GM23338 (cell line): Measurements from ENCODE around the gene NXPH4. TPM values are rescaled to one million over a fixed set of nuclear protein-coding genes. Genes with fewer than 3 reads are reported as not detected.
A peak's percentile ranks its signal among the peaks of the same experiment; 100 is the strongest.

Experiments used
- ATAC-seq: fragments of 200-7000 bp; cut with Tn5 transposase; 3 replicates; pipeline ENCODE4 v1.9.1; 2020
- DNase-seq: peaks from one replicate; pipeline ENCODE4 v3.0.0-alpha.2; 2015; ENCODE audit warnings: low spot score
- H2AFZ ChIP-seq: fragments of 200-600 bp; sonication (generic); 2 replicates; pipeline ENCODE4 v1.8.0; 2016; ENCODE audit warnings: antibody characterized with exemption, mild to moderate bottlenecking, moderate library complexity
- H3F3A ChIP-seq: fragments of 200-600 bp; sonication (generic); replicated peaks from 2 replicates; pipeline ENCODE4 v1.8.0; 2017; ENCODE audit warnings: antibody characterized with exemption, mixed run types, low read depth
- H3K27ac ChIP-seq: fragments of 200-600 bp; sonication (generic); 2 replicates; pipeline ENCODE4 v1.6.1; 2016; ENCODE audit warnings: low read depth
- H3K27me3 ChIP-seq: fragments of 200-600 bp; sonication (generic); 2 replicates; pipeline ENCODE4 v1.8.0; 2016; ENCODE audit warnings: mild to moderate bottlenecking, mixed run types, moderate library complexity; ENCODE audit not compliant: insufficient read depth
- H3K36me3 ChIP-seq: fragments of 200-600 bp; sonication (generic); 2 replicates; pipeline ENCODE4 v1.8.0; 2016; ENCODE audit warnings: mild to moderate bottlenecking; ENCODE audit not compliant: insufficient read depth
- H3K4me1 ChIP-seq: fragments of 200-600 bp; sonication (generic); 2 replicates; pipeline ENCODE4 v1.8.0; 2016; ENCODE audit warnings: mild to moderate bottlenecking, moderate library complexity; ENCODE audit not compliant: insufficient read depth
- H3K4me2 ChIP-seq: fragments of 200-600 bp; sonication (generic); 2 replicates; pipeline ENCODE4 v1.7.1; 2017; ENCODE audit warnings: mixed run types
- H3K4me3 ChIP-seq: fragments of 200-600 bp; sonication (generic); 2 replicates; pipeline ENCODE4 v1.6.1; 2016; ENCODE audit warnings: mixed run types
- H3K79me2 ChIP-seq: fragments of 200-600 bp; sonication (generic); replicated peaks from 2 replicates; pipeline ENCODE4 v1.8.0; 2017; ENCODE audit warnings: mild to moderate bottlenecking; ENCODE audit not compliant: insufficient read depth
- H3K9me2 ChIP-seq: fragments of 200-600 bp; sonication (generic); 2 replicates; pipeline ENCODE4 v1.8.0; 2017; ENCODE audit not compliant: insufficient read depth
- H4K20me1 ChIP-seq: fragments of 200-600 bp; sonication (generic); replicated peaks from 2 replicates; pipeline ENCODE4 v1.8.0; 2017; ENCODE audit warnings: mild to moderate bottlenecking; ENCODE audit not compliant: insufficient read depth
- H3K27ac Mint-ChIP-seq: 2 replicates; pipeline ENCODE4 v1.8.0; 2020; ENCODE audit warnings: inconsistent platforms, mild to moderate bottlenecking, moderate library complexity, mixed read lengths
- H3K27me3 Mint-ChIP-seq: 3 replicates; pipeline ENCODE4 v1.8.0; 2022; ENCODE audit warnings: low read depth, mild to moderate bottlenecking, moderate library complexity, mixed read lengths, inconsistent platforms; ENCODE audit not compliant: insufficient read depth, poor library complexity
- H3K36me3 Mint-ChIP-seq: 3 replicates; pipeline ENCODE4 v1.8.0; 2021; ENCODE audit warnings: low read depth, mild to moderate bottlenecking, inconsistent platforms, moderate library complexity, mixed read lengths
- H3K4me1 Mint-ChIP-seq: 3 replicates; pipeline ENCODE4 v1.8.0; 2020; ENCODE audit warnings: mild to moderate bottlenecking, inconsistent platforms, mixed read lengths
- H3K4me3 Mint-ChIP-seq: 3 replicates; pipeline ENCODE4 v1.8.0; 2021; ENCODE audit warnings: moderate library complexity, mild to moderate bottlenecking, inconsistent platforms, mixed read lengths
- H3K9me3 Mint-ChIP-seq: 3 replicates; pipeline ENCODE4 v1.8.0; 2020; ENCODE audit warnings: moderate library complexity, mild to moderate bottlenecking, inconsistent platforms, mixed read lengths
- CREB1 ChIP-seq: fragments of 250-450 bp; sonication (Bioruptor Pico); IDR thresholded peaks from 2 replicates; pipeline ENCODE4 v1.5.0; 2020; ENCODE audit warnings: low read depth, mild to moderate bottlenecking, moderate library complexity
- CTCF ChIP-seq, 2 experiments: fragments of 200-600 bp in 1 of 2; sonication (generic) in 1 of 2; conservative IDR thresholded peaks; 2 replicates each; pipeline versions ENCODE4 v1.5.1 to v1.6.1; 2016 to 2017; ENCODE audit warnings: antibody characterized with exemption in 2 of 2, low read depth in 2 of 2, mild to moderate bottlenecking in 2 of 2, moderate library complexity in 1 of 2
- ETS1 ChIP-seq: IDR thresholded peaks from 2 replicates; pipeline ENCODE4 v1.6.1; 2016; ENCODE audit warnings: antibody characterized with exemption
- EZH2 ChIP-seq: fragments of 200-600 bp; sonication (generic); IDR thresholded peaks from one replicate; pipeline ENCODE4 v1.8.0; 2017; ENCODE audit warnings: antibody characterized with exemption, mild to moderate bottlenecking, low read depth; ENCODE audit not compliant: unreplicated experiment
- EZH2phosphoT487 ChIP-seq: fragments of 200-600 bp; sonication (generic); IDR thresholded peaks from one replicate; pipeline ENCODE4 v1.8.1; 2018; ENCODE audit warnings: antibody characterized with exemption; ENCODE audit not compliant: unreplicated experiment
- JUNB ChIP-seq: IDR thresholded peaks from one replicate; pipeline ENCODE4 v1.6.1; 2016; ENCODE audit warnings: antibody characterized with exemption; ENCODE audit not compliant: unreplicated experiment
- NANOG ChIP-seq: IDR thresholded peaks from 2 replicates; pipeline ENCODE4 v1.6.1; 2016; ENCODE audit warnings: antibody characterized with exemption, borderline replicate concordance
- POLR2AphosphoS5 ChIP-seq: IDR thresholded peaks from 2 replicates; pipeline ENCODE4 v1.6.1; 2016; ENCODE audit warnings: antibody characterized with exemption, low read depth
- REST ChIP-seq: IDR thresholded peaks from one replicate; pipeline ENCODE4 v1.6.1; 2018; ENCODE audit warnings: antibody characterized with exemption; ENCODE audit not compliant: unreplicated experiment
- STAT1 ChIP-seq: IDR thresholded peaks from one replicate; pipeline ENCODE4 v1.6.1; 2016; ENCODE audit warnings: antibody characterized with exemption; ENCODE audit not compliant: unreplicated experiment
- ZNF114 ChIP-seq: fragments of 250-450 bp; sonication (Bioruptor Pico); IDR thresholded peaks from 2 replicates; pipeline ENCODE4 v1.5.0; 2020; ENCODE audit warnings: mild to moderate bottlenecking, moderate library complexity
- ZNF331 ChIP-seq: fragments of 250-450 bp; sonication (Bioruptor Pico); IDR thresholded peaks from 2 replicates; pipeline ENCODE4 v1.5.0; 2020; ENCODE audit warnings: low read depth, mild to moderate bottlenecking, moderate library complexity
- polyA plus RNA-seq: library from polyadenylated mRNA; unstranded; fragments of >200 nt; fragmentation: Nextera tagmentation; extraction: Ambion mirVana; gene quantifications from 2 replicates; pipeline ENCODE4 v1.2.1, GENCODE V29; 2016
- total RNA-seq: library from RNA; depleted of rRNA; stranded (reverse); fragments of >200 nt; shearing (Covaris generic); gene quantifications from 2 replicates; pipeline ENCODE4 v1.2.3, GENCODE V29; 2014
- TF ChIP-seq, protein P1 (sequence below): fragments of 250-450 bp; sonication (Bioruptor Pico); IDR thresholded peaks from 2 replicates; pipeline ENCODE4 v1.5.0; 2020; ENCODE audit warnings: mild to moderate bottlenecking, moderate library complexity

Gene NXPH4
- total and polyA plus RNA-seq, 2 experiments from 2014 or later: 0.89 to 1.5 TPM

DNA sequence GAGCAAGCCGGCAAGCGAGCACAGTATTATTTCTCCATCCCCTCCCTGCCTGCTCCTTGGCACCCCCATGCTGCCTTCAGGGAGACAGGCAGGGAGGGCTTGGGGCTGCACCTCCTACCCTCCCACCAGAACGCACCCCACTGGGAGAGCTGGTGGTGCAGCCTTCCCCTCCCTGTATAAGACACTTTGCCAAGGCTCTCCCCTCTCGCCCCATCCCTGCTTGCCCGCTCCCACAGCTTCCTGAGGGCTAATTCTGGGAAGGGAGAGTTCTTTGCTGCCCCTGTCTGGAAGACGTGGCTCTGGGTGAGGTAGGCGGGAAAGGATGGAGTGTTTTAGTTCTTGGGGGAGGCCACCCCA is 3.9 kb upstream of the NXPH4 start:
- Mint-ChIP-seq H3K4me1 (peaks cover 33% of the 10 kb centered on the region), H3K27ac (peak overlapping the region; percentile 40; the same call in 1 of the 2 replicates)
- DNase-seq: peak; percentile 43

More for the DNA sequence above, 3.9 kb upstream of the NXPH4 start:
- TF ChIP-seq NANOG (no peak), CTCF (conservative IDR thresholded peaks at IDR 0.05; ENCODE audit: low read depth in 2 of 2) (no peak), STAT1 (no peak), ZNF114 (no peak), JUNB (no peak), CREB1 (CRISPR knock-in tag) (no peak), REST (no peak), EZH2phosphoT487 (no peak), ETS1 (no peak), EZH2 (no peak), ZNF331 (CRISPR knock-in tag) (no peak), POLR2AphosphoS5 (no peak)
- TF ChIP-seq, protein P1, sequence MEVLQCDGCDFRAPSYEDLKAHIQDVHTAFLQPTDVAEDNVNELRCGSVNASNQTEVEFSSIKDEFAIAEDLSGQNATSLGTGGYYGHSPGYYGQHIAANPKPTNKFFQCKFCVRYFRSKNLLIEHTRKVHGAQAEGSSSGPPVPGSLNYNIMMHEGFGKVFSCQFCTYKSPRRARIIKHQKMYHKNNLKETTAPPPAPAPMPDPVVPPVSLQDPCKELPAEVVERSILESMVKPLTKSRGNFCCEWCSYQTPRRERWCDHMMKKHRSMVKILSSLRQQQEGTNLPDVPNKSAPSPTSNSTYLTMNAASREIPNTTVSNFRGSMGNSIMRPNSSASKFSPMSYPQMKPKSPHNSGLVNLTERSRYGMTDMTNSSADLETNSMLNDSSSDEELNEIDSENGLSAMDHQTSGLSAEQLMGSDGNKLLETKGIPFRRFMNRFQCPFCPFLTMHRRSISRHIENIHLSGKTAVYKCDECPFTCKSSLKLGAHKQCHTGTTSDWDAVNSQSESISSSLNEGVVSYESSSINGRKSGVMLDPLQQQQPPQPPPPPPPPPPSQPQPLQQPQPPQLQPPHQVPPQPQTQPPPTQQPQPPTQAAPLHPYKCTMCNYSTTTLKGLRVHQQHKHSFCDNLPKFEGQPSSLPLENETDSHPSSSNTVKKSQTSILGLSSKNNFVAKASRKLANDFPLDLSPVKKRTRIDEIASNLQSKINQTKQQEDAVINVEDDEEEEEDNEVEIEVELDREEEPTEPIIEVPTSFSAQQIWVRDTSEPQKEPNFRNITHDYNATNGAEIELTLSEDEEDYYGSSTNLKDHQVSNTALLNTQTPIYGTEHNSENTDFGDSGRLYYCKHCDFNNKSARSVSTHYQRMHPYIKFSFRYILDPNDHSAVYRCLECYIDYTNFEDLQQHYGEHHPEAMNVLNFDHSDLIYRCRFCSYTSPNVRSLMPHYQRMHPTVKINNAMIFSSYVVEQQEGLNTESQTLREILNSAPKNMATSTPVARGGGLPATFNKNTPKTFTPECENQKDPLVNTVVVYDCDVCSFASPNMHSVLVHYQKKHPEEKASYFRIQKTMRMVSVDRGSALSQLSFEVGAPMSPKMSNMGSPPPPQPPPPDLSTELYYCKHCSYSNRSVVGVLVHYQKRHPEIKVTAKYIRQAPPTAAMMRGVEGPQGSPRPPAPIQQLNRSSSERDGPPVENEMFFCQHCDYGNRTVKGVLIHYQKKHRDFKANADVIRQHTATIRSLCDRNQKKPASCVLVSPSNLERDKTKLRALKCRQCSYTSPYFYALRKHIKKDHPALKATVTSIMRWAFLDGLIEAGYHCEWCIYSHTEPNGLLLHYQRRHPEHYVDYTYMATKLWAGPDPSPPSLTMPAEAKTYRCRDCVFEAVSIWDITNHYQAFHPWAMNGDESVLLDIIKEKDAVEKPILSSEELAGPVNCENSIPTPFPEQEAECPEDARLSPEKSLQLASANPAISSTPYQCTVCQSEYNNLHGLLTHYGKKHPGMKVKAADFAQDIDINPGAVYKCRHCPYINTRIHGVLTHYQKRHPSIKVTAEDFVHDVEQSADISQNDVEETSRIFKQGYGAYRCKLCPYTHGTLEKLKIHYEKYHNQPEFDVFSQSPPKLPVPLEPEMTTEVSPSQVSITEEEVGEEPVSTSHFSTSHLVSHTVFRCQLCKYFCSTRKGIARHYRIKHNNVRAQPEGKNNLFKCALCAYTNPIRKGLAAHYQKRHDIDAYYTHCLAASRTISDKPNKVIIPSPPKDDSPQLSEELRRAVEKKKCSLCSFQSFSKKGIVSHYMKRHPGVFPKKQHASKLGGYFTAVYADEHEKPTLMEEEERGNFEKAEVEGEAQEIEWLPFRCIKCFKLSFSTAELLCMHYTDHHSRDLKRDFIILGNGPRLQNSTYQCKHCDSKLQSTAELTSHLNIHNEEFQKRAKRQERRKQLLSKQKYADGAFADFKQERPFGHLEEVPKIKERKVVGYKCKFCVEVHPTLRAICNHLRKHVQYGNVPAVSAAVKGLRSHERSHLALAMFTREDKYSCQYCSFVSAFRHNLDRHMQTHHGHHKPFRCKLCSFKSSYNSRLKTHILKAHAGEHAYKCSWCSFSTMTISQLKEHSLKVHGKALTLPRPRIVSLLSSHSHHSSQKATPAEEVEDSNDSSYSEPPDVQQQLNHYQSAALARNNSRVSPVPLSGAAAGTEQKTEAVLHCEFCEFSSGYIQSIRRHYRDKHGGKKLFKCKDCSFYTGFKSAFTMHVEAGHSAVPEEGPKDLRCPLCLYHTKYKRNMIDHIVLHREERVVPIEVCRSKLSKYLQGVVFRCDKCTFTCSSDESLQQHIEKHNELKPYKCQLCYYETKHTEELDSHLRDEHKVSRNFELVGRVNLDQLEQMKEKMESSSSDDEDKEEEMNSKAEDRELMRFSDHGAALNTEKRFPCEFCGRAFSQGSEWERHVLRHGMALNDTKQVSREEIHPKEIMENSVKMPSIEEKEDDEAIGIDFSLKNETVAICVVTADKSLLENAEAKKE (CRISPR knock-in tag): no peak
- H3K4me1 ChIP-seq: peaks cover 26% of the 10 kb centered on the region
- no peaks in the 10 kb centered on the region for H3K9me2 ChIP-seq
- no peaks in the 10 kb centered on the region for H3K36me3 ChIP-seq
- peak overlapping the region; percentile 32; the same call in 1 of the 2 replicates for H3K4me3 ChIP-seq
- H3K27me3 ChIP-seq: peaks cover 42% of the 10 kb centered on the region
- peaks cover 44% of the 10 kb centered on the region for H3K27me3 Mint-ChIP-seq
- peaks cover 39% of the 10 kb centered on the region for H3K36me3 Mint-ChIP-seq
- peak overlapping the region; percentile 39; the same call in 1 of the 2 replicates for H3K27ac ChIP-seq
- H3K4me2 ChIP-seq: peak overlapping the region; percentile 64; the same call in 1 of the 2 replicates
- no peak overlapping the region for H2AFZ ChIP-seq
- no peak for ATAC-seq
- no peak overlapping the region; the same call in 2 of the 3 replicates for H3K4me3 Mint-ChIP-seq
- H3F3A ChIP-seq: 0 out of 2 replicates have a peak, but pooled peaks cover 21% of the 10 kb centered on the region
- 0 out of 2 replicates have a peak, but pooled peaks cover 7% of the 10 kb centered on the region for H4K20me1 ChIP-seq
- H3K79me2 ChIP-seq: no peaks in the 10 kb centered on the region
- H3K9me3 Mint-ChIP-seq: no peaks in the 10 kb centered on the region; the same call in 1 of the 3 replicates
